GM03348 (cell line): ENCODE results near the gene PARD3B.
"Not testable (repeated sequence)": the region's sequence is repeated elsewhere in the genome, so short reads cannot be mapped to it uniquely, and the experiment has no call there.

Experiments
- DNase-seq: peaks from one replicate; pipeline ENCODE4 v3.0.0; 2012; ENCODE audit warnings: low spot score

Gene PARD3B

GRCh38 chr2:205463466-205464025 lies 918.3 kb downstream of the PARD3B start:
- DNase-seq, result no peak

DNA sequence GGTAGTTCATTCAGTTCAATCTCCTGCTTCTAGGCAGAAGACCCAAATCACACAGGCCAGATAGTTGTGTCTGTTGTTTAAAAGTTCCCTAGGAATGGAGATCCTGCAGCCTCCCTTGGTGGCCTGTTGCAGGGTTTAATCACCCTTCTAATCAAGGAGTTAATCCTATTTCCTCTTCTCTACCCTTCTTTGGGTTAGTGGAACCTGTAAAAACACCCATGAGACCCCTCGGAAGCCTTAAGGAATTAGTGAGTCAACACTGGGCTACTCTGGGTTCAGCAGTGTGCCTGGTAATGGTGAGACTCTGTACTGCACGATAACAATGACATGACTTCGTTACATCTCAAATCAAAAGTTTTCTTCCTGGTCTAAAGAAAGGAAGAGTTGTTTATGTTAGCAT lies 919.4 kb downstream of the PARD3B start:
- DNase-seq, result no peak

GRCh38 chr2:205465791-205466190 lies 920.5 kb downstream of the PARD3B start:
- DNase-seq, result no peak

GRCh38 chr2:205471776-205472175 lies 926.5 kb downstream of the PARD3B start:
- DNase-seq, result no peak

GRCh38 chr2:205473791-205474190 lies 928.5 kb downstream of the PARD3B start:
- no peak for DNase-seq

DNA sequence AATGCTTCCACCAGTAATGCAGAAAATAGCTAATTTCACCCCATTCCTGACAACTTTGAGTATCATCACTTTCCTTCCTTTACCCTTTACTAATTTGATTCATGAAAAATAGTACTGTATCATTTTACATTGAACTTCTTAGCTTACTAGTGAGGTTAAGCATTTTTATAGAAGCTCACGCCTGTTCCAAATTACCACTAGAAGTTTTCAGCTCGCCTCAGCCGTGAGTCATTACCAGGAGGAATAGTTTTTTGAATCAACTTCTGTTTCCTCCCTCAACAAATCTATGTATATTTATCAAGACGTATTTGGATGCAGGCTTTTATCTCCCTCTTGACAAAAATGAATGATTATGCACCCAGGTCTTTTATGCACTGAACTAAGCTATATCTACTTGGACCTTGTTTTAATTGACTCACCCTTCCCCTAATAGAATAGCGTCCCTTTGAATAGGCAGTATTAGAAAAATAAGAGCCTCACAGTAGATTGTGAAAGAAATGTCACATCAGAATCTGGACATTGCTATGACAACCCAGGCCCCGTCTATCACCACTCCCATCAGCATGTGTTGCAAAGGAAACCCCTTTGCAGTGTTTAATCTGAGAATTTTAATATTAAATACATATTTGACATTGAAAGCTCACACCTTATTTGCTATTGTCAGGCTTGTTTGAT lies 929.6 kb downstream of the PARD3B start:
- peak; percentile 55 for DNase-seq

DNA sequence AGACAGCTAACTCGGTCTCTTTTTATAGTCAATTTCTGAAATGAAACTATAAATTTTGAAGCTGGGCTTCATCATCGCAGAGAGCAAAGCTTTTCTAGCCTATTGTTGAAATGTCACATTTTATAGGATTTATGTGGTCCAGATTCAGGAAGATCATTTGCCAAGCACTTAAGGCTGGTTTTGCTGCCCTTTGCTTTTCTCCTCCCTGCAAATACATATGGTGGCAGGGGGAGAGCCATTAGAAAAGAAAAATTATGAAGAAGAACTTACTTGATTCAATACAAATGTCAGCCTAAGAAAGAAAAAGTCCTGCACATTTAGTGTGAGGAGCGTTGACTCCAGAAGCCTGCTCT lies 930.1 kb downstream of the PARD3B start:
- DNase-seq, result no peak

- DNase-seq, result no peak
Measured at GRCh38 chr2:205477016-205477705, 931.9 kb downstream of the PARD3B start.

- DNase-seq, result no peak
Measured at GRCh38 chr2:205481861-205482260, 936.6 kb downstream of the PARD3B start.

- no peak for DNase-seq
Measured at GRCh38 chr2:205482399-205483081, 937.3 kb downstream of the PARD3B start.

DNA sequence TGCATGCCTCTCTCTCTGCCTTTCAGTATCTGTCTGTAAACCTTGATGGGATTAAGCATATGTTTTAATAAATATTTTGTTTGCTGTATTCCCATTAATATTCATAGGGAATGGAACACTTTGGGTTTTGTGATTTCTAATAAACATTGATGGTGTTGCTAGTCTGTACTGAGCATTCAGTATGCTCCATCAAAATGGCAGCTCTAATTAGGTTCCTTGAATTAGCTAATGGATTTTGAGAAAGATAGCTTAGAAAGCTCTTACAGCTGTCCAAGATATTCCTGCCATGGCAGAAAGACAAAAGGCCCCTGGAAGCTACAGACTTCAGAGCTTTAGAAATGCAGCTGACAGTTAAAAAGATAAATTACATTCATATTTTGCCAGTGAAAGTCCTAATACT lies 937.8 kb downstream of the PARD3B start:
- no peak for DNase-seq

DNA sequence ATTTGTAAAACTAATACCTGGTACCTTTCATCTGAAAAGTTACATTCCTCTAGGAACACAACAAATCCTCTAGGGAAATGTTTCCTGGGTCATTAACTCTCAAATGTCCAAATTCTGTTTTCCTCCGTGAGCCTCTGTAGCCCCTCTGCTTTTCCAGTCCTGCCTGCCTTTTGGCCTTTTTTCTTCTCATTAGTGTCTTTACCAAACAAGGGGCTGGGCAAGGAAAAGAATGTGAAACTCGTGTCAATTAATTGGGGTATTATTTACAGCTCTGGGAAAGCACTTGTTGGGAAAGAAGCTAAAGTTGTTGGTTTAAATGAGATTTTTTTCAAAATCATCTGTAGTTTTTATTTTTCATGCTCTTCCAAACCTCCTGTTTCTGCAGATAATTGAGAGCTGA lies 938.9 kb downstream of the PARD3B start:
- DNase-seq, result no peak

DNA sequence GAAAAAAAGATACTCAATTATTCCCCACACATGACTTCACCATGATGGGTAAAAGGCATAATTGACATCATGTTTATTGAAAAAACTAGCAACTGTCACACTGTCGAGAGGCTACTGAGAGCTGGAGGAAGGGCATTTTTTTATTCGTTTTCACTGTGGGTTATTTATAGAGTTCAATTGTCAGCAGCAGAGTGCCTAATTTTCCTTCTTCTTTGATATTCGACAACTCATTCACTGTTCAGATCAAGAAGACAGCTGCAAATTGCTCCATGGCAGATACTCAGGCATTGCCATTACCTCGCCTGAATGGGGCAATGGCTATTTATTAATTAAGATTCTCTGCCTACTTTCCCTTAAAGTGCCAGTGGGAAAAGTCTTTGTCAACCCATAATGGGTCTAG lies 939.5 kb downstream of the PARD3B start:
- DNase-seq, result no peak

DNA sequence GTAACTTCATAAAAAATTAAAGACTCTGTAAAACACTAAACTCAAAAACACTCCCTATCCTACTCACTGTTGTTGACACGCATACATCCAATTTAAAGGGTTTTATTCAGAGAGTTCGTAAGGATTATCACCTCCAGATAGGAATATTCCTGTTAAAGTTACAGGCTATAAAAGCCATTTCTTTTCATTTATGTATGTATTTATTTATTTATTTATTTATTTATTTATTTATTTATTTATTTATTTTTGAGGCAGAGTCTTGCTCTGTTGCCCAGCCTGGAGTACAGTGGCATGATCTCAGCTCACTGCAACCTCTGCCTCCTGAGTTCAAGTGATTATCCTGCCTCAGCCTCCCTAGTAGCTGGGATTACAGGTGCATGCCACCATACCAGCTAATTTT lies 948.3 kb downstream of the PARD3B start:
- not testable (repeated sequence) for DNase-seq

DNA sequence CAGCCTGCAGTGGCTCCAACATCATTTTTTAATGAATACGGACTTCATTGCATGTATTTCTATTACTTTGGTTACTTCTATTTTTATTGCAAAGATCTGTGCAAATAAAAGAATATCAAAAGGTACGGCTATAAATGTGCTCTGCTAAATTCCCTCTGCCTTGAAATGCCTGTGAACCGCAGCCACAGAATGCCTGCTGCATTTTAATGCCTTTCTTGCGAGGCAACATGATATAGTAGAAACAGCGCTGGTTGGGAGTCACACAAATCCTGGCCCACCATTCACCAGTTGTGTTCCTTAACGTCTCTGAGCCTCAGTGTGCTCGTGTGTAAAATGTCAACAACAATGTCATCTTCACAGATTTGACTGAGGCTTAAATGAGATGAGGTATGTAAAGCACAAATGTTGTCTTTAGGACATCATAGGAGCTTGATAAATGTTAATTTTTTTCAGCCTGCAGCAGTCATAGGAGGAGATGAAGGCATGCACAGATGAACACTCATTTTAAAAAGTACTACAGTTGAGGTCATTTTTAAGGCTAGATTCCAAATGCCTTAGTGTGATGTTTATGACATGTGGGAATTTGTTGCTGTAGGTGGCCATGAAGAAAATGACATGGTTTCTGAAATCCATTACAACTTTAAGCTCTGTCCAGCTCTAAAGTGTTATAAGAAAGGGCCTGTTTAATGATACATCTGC lies 949.4 kb downstream of the PARD3B start:
- DNase-seq, result no peak

GRCh38 chr2:205495819-205496218 lies 950.5 kb downstream of the PARD3B start:
- peak; percentile 20 for DNase-seq

DNA sequence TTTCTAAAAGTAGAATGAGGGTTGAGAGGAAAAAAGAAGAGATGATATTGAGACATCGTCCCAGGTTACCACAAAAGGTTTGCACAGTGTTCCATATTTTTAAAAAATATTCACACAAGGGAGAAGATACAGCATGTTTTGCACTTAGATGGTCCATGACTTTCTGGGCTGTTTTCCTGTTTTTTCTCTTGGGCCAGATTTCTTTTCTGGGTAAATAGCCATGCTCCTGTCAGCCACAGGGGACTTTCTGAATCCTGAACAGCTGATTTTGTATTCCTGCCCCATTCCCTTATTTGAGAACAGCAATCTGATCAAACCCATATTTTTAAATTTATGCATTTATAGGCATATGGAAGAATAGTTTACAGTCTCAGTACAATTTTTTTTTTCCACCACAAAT lies 951.1 kb downstream of the PARD3B start:
- peak; percentile 18 for DNase-seq

- peak; percentile 50 for DNase-seq
Measured at GRCh38 chr2:205496772-205497171, 951.5 kb downstream of the PARD3B start.

- no peak for DNase-seq
Measured at GRCh38 chr2:205499006-205499405, 953.7 kb downstream of the PARD3B start.

GRCh38 chr2:205500065-205500464 lies 954.8 kb downstream of the PARD3B start:
- DNase-seq, result no peak

- DNase-seq, result no peak
Measured at GRCh38 chr2:205500951-205501350, 955.7 kb downstream of the PARD3B start.

- no peak for DNase-seq
Measured at GRCh38 chr2:205501826-205502225, 956.6 kb downstream of the PARD3B start.
